NCI-H128 (cell line): Measurements from ENCODE around the gene TKT.

ENCODE experiments used
- DNase-seq: peaks from one replicate; lab custom pipeline; 2025; ENCODE audit not compliant: unreplicated experiment; lab: John Stamatoyannopoulos, UW

The TKT gene

GRCh38 chr3:53181528-53181927 is 74.3 kb downstream of the TKT start:
- no peak for DNase-seq

GRCh38 chr3:53181024-53181371 is 74.8 kb downstream of the TKT start:
- no peak for DNase-seq

- no peak for DNase-seq
These were observed 75.4 kb downstream of the TKT start for GRCh38 chr3:53180305-53181023.

- DNase-seq: no peak
These were observed 76.2 kb downstream of the TKT start for GRCh38 chr3:53179580-53179979.

GRCh38 chr3:53178246-53178645 is 77.6 kb downstream of the TKT start:
- no peak for DNase-seq

GRCh38 chr3:53175613-53176540 is 79.9 kb downstream of the TKT start:
- no peak for DNase-seq
